GM12878 (cell line): ENCODE measurements around the gene TRIP11. TPM values are rescaled to one million over a fixed set of nuclear protein-coding genes. Genes with fewer than 3 reads are reported as not detected.

Experiments
- ATAC-seq: fragments of 200-7000 bp; cut with Tn5 transposase; 3 replicates; pipeline ENCODE4 v1.9.1; 2020; ENCODE audit warnings: mild to moderate bottlenecking, moderate library complexity
- BruUV-seq: library from RNA; stranded (reverse); fragments of 400-500 nt; replicated peaks from 2 replicates; lab custom pipeline; 2021; lab: Mats Ljungman, UMichigan
- CTCF ChIA-PET: fragments of 300-600 bp; sonication (Branson Sonifier 250); formaldehyde crosslinking; extraction: SDS; loops from one replicate; lab custom pipeline; 2021; ENCODE audit warnings: inconsistent platforms; lab: Yijun Ruan, JAX
- POLR2A ChIA-PET: fragments of 350-600 bp; formaldehyde crosslinking; extraction: SDS; loops from one replicate; lab custom pipeline; 2021; ENCODE audit warnings: inconsistent platforms; lab: Charles Lee
- RAD21 ChIA-PET: fragments of 300-600 bp; sonication (Branson Sonifier 250); formaldehyde crosslinking; loops from one replicate; lab custom pipeline; 2023; ENCODE audit warnings: antibody characterized with exemption; ENCODE audit not compliant: unreplicated experiment; lab: Charles Lee
- SMC1A ChIA-PET: fragments of 300-600 bp; sonication (Branson Sonifier 250); formaldehyde crosslinking; loops from one replicate; lab custom pipeline; 2023; ENCODE audit not compliant: unreplicated experiment, uncharacterized antibody; lab: Charles Lee
- DNase-seq: peaks from one replicate; pipeline ENCODE4 v3.0.0-alpha.2; 2011; ENCODE audit warnings: low read depth, low spot score
- FAIRE-seq: peaks from 3 replicates; lab custom pipeline; 2011; peaks lifted over from hg19 to GRCh38; lab: Jason Lieb, UNC
- H2AFZ ChIP-seq: 2 replicates; pipeline ENCODE4 v1.6.0; 2011; ENCODE audit warnings: low read depth, low read length, control low read depth; ENCODE audit not compliant: control insufficient read depth
- H3K27ac ChIP-seq: 2 replicates; pipeline ENCODE4 v1.5.1; 2011; ENCODE audit warnings: control low read depth; ENCODE audit not compliant: control insufficient read depth, insufficient read depth
- H3K27me3 ChIP-seq, 2 experiments: replicated peaks in 1 of 2; 2 replicates each; pipeline versions ENCODE4 v1.6.0 to v1.6.1; 2011; ENCODE audit warnings: low read length in 1 of 2; ENCODE audit not compliant: control insufficient read depth in 2 of 2, insufficient read depth in 2 of 2
- H3K36me3 ChIP-seq, 2 experiments: 2 replicates each; pipeline ENCODE4 v1.5.1; 2011; ENCODE audit warnings: low read length in 1 of 2; ENCODE audit not compliant: control insufficient read depth in 2 of 2, insufficient read depth in 2 of 2
- H3K4me1 ChIP-seq: 2 replicates; pipeline ENCODE4 v1.6.1; 2011; ENCODE audit warnings: mild to moderate bottlenecking, low read length, moderate library complexity, mixed read lengths; ENCODE audit not compliant: control insufficient read depth, insufficient read depth
- H3K4me2 ChIP-seq: 2 replicates; pipeline ENCODE4 v1.6.0; 2011; ENCODE audit warnings: control low read depth; ENCODE audit not compliant: control insufficient read depth, insufficient read depth
- H3K4me3 ChIP-seq: fragments of 200-600 bp; sonication (generic); 2 replicates; pipeline ENCODE4 v1.5.1; 2016
- H3K79me2 ChIP-seq: 2 replicates; pipeline ENCODE4 v1.6.0; 2011; ENCODE audit warnings: low read length; ENCODE audit not compliant: control insufficient read depth, insufficient read depth
- H3K9ac ChIP-seq: 2 replicates; pipeline ENCODE4 v1.8.0; 2011; ENCODE audit warnings: low read length, control low read depth, mixed read lengths; ENCODE audit not compliant: control insufficient read depth, insufficient read depth
- H3K9me3 ChIP-seq: replicated peaks from 3 replicates; pipeline ENCODE4 v1.5.1; 2011; ENCODE audit warnings: mild to moderate bottlenecking, low read length; ENCODE audit not compliant: control insufficient read depth, insufficient read depth
- H4K20me1 ChIP-seq: 2 replicates; pipeline ENCODE4 v1.6.0; 2011; ENCODE audit not compliant: control insufficient read depth, insufficient read depth
- BCLAF1 ChIP-seq: fragments of 450-650 bp; IDR thresholded peaks from 2 replicates; pipeline ENCODE4 v1.6.1; 2017; ENCODE audit warnings: antibody characterized with exemption, mild to moderate bottlenecking, moderate library complexity
- CBFB ChIP-seq: IDR thresholded peaks from 2 replicates; pipeline ENCODE4 v1.6.1; 2016; ENCODE audit warnings: antibody characterized with exemption, low read depth
- CREB1 ChIP-seq: IDR thresholded peaks from 2 replicates; pipeline ENCODE4 v1.6.1; 2012; ENCODE audit warnings: low read depth, mild to moderate bottlenecking, inconsistent platforms
- DPF2 ChIP-seq: fragments of 450-650 bp; IDR thresholded peaks from 2 replicates; pipeline ENCODE4 v1.6.1; 2017; ENCODE audit warnings: mild to moderate bottlenecking
- LARP7 ChIP-seq: fragments of 450-650 bp; IDR thresholded peaks from 2 replicates; pipeline ENCODE4 v1.6.1; 2017; ENCODE audit warnings: mild to moderate bottlenecking
- NFYB ChIP-seq: IDR thresholded peaks from 2 replicates; pipeline ENCODE4 v1.6.1; 2011; ENCODE audit warnings: low read depth, mild to moderate bottlenecking, low read length, improper control_type of control experiment, moderate library complexity; ENCODE audit not compliant: insufficient read depth
- RB1 ChIP-seq: fragments of 450-650 bp; formaldehyde crosslinking; IDR thresholded peaks from 2 replicates; pipeline ENCODE4 v1.6.1; 2017; ENCODE audit warnings: mild to moderate bottlenecking, borderline replicate concordance
- RELB ChIP-seq: fragments of 450-650 bp; IDR thresholded peaks from 2 replicates; pipeline ENCODE4 v1.6.1; 2017; ENCODE audit warnings: low read depth, mild to moderate bottlenecking, moderate library complexity
- TCF7 ChIP-seq: IDR thresholded peaks from 2 replicates; pipeline ENCODE4 v1.6.1; 2014; ENCODE audit warnings: antibody characterized with exemption, borderline replicate concordance
- ZNF384 ChIP-seq: IDR thresholded peaks from 2 replicates; pipeline ENCODE4 v1.6.1; 2012; ENCODE audit warnings: low read depth, mild to moderate bottlenecking, low read length, improper control_type of control experiment, borderline replicate concordance
- WGBS: methylation state at CpG from one replicate; pipeline ENCODE4 v1.1.6; 2016; ENCODE audit warnings: low lambda C conversion rate; ENCODE audit not compliant: insufficient replicate concordance, insufficient coverage; ENCODE audit errors: missing lambda C conversion rate; 5-methylcytosine and 5-hydroxymethylcytosine counted together
- in situ Hi-C: fragments of 300-500 bp; cut with MboI; formaldehyde crosslinking; loops from 9 replicates; pipeline ENCODE4 v1.14.3; 2018; ENCODE audit warnings: mixed read lengths
- intact Hi-C: fragments of 100-400 bp; cut with micrococcal nuclease; formaldehyde crosslinking; loops from one replicate; pipeline ENCODE4 v1.14.2; 2022; ENCODE audit not compliant: unreplicated experiment
- polyA plus RNA-seq, 11 experiments: library from polyadenylated mRNA; depleted of rRNA in 4 of 11; unstranded in 6 of 11; stranded (reverse) in 5 of 11; fragments of >200 nt; fragmentation: Nextera tagmentation in 4 of 11; fragmentation: Illumina TruSeq in 1 of 11; extraction: Ambion mirVana in 4 of 11; extraction: Trizol in 1 of 11; gene quantifications; 1 replicate in 1 of 11; 2 replicates in 10 of 11; pipeline versions ENCODE4 v1.2.1 to v1.2.3, GENCODE V29; 2011 to 2016; ENCODE audit warnings: inconsistent platforms in 2 of 11, missing spikeins in 2 of 11, low read depth in 1 of 11
- total RNA-seq, 4 experiments: library from RNA; depleted of rRNA in 3 of 4; stranded (reverse); fragments of >200 nt in 3 of 4; fragmentation: Illumina TruSeq in 1 of 4; extraction: Trizol in 1 of 4; gene quantifications; 2 replicates each; pipeline versions ENCODE4 v1.2.1 to v1.2.3, GENCODE V29; 2013 to 2021

The TRIP11 gene
- total and polyA plus RNA-seq, 10 of the 15 experiments (the other 5 are each of a cell fraction or from before 2014, with no cell fraction given): 5.3 to 46.1 (median 19.9) TPM

DNA sequence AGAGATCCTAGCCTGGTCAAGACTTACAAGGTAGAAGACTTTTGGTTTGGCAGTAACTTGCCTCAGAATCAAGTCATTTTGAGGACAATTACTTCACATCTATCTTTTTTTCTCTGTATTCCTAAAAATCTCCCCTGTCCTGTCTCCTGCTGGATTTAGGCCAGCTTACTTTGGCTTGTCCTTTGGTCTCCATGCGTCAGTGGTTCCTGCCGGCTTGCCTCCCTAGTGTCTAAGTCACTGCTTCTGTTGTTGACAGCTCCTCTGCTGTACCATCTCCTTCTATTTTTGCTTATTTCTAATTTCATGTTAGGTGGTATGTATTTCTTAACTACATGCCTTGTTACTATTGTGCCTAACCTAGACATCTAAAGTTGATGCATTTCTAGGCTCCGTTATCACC, 52.7 kb downstream of the TRIP11 start:
- ATAC-seq: no peak
- ChIA-PET SMC1A (interaction anchor here (0.8 kb wide), 1 partner anchor 10 kb away, joined by 3 read pairs; no protein-coding TSS in a partner anchor), CTCF (interaction anchor here (1.6 to 2.8 kb wide), 2 partner anchors 10 to 17 kb away, joined by 3 to 16 read pairs; no protein-coding TSS in a partner anchor), POLR2A (no interaction called here), RAD21 (no interaction called here)
- BruUV-seq: no TSS peak
- Histone ChIP-seq H3K9ac (no peak overlapping the region), H3K27ac (no peak overlapping the region), H3K79me2 (no peaks in the 10 kb centered on the region), H3K4me2 (no peak overlapping the region), H3K4me1 (no peaks in the 10 kb centered on the region), H3K4me3 (no peak overlapping the region), H3K9me3 (no peaks in the 10 kb centered on the region), H2AFZ (no peak overlapping the region), H3K36me3 (peaks cover 2 to 14% of the 10 kb centered on the region in 2 experiments; a peak in 3 of 4 replicates), H3K27me3 (no peaks in the 10 kb centered on the region), H4K20me1 (no peaks in the 10 kb centered on the region)
- TF ChIP-seq LARP7 (no peak), BCLAF1 (no peak), RB1 (no peak), CREB1 (no peak), RELB (no peak), DPF2 (no peak), TCF7 (no peak), ZNF384 (no peak), CBFB (no peak), NFYB (no peak)
- FAIRE-seq: no peak
- DNase-seq: no peak
- in situ Hi-C loops: no loop called here
- intact Hi-C loops: no loop called here
- 98% methylated on average over 3 of the region's 3 CpGs for WGBS
